HT-29 (cell line): ENCODE data around the gene NTN1. TPM values are rescaled to one million over a fixed set of nuclear protein-coding genes. Genes with fewer than 3 reads are reported as not detected.
"Not testable (repeated sequence)": the region's sequence is repeated elsewhere in the genome, so short reads cannot be mapped to it uniquely, and the experiment has no call there.

Experiments used
- DNase-seq: peaks from one replicate; pipeline ENCODE4 v3.0.0-alpha.2; 2015; ENCODE audit warnings: low spot score
- total RNA-seq: library from RNA; depleted of rRNA; stranded (reverse); fragments of >200 nt; shearing (Covaris generic); gene quantifications from 2 replicates; pipeline ENCODE4 v1.2.3, GENCODE V29; 2014; rRNA removed

Gene NTN1
- total RNA-seq: 0.03 and 0.10 TPM in 2 replicates

DNA sequence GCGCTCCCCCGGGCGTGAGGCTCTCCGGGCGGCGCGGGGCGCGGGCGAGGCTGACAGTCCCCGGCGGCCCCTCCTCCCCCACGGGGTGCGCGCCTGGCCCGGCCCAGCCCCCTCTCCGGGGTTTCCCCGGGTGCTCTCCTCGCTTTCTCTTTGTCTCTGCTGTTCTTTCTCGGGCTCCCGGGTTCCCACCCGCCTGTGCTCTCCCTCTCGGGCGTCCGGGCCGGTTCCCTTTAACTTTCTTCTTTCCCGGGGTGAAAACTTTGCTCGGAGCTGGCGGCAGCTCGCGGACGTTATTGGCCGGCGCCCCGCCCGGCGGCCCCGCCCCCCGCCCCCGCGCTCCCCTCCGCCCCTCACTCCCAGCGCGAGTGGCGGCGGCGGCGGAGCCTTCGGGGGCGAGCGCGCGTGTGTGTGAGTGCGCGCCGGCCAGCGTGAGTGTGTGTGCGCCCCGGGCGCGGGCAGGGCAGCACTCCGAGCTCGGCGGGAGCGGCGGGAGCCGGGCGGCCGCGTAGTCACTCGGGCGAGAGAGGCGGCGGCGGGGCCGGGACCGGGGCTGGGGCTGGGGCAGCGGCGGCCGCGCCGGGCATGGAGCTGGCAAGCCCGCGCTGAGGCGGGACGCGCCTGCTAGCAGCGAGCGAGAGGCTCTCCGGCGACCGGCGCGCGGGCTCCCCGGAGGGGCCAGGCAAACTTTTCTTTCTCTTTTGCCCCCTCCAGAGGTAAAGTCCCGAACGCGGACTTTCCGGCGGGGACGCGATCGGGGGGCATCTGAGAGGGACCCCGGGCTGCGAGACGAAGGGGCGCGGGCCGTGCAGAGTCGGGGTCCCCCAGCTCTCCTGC, at the start of gene NTN1:
Gene NTN1, plus strand, starts transcription at position 353 of the 834 bp plus-strand sequence. CDS start 864 bp downstream, outside the sequence.
- no peak for DNase-seq

GRCh38 chr17:8975091-8975725, 46.1 kb upstream of the NTN1 start:
- DNase-seq: no peak

GRCh38 chr17:8976638-8977037, 44.7 kb upstream of the NTN1 start:
- DNase-seq: no peak

DNA sequence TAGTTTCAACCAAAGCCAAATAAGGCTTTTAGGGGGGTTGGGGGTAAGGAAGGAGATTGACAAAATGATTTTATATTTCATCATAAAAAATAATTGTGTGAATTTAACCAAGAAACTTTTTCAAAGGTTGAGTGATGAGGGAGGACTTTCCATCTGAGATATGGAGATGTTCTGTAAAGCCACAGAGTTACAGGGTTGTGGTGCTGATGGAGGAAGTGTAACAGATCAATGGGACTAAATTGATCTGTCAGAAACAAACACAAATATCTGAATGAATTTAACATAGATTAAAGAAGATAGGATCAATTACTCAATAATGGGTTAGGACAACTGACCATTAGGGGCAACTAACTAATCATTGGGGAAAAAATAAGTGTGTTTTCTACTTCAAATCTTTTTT, 41.6 kb upstream of the NTN1 start:
- DNase-seq: no peak

DNA sequence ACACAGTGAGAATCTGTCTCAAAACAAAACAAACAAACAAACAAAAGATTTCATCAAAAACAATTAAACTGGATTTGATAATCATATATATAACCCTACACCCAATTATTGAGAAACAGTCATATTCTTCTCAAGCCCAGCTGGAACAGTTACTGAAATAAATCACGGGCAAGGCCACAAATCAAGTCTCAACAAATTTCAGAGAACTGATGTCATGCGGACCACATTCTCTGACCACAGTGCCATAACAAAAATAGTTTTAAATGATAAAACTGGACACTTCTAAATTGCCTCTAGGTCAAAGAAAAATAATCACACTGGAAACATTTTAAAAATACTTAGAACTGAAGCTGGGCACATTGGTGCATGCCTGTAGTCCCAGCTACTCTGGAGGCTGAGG, 39.9 kb upstream of the NTN1 start:
- no peak for DNase-seq

GRCh38 chr17:8984225-8984624, 37.1 kb upstream of the NTN1 start:
- not testable (repeated sequence) for DNase-seq

DNA sequence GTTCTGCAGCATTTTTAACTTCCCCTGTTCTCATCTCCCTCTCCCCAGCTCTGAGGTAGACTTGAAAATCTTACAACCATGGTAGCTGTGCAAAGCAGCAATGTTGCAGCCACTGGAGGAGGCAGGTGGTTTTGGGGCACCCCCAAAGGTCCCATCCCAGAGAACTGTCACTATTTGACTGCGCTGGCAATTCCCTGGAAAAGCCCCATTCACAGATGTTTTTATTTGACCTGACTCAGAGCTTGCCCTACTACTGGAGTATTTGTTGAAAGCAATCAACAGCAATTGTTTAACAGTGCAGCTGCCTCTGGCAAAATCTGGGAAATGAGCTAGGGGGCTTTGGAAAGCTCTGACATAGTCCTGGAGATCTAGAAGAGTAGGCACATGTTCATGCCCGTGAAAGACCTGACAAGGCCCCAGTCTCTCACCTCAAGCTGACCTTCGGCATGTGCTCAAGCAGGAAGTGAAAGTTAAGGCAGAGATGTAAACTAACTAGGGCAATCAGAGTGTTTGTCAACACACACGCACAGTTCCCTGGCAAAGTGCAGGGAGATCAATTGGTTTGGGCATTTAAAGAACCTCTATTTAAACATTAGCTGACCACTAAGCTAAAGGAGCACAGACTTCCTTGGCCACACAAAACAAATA, 36.1 kb upstream of the NTN1 start:
- DNase-seq: no peak

DNA sequence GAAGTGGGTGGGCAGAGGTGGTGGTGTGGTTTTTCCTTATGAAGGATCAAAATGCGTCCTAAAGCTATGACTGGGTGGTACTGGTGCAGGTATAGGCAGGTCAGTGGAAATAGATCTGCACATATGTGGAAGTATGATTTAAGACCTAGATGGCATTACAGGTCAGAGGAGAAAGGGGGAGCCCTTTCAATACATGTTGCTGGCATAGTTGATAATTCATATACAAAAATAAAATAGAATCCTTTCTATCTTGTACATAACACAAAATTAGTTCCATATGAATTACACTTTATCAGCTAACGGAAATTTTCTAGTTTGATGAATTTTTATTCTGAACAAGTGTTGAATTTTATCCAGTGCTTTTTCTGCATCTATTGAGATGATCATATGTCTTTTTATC, 35.0 kb upstream of the NTN1 start:
- no peak for DNase-seq

DNA sequence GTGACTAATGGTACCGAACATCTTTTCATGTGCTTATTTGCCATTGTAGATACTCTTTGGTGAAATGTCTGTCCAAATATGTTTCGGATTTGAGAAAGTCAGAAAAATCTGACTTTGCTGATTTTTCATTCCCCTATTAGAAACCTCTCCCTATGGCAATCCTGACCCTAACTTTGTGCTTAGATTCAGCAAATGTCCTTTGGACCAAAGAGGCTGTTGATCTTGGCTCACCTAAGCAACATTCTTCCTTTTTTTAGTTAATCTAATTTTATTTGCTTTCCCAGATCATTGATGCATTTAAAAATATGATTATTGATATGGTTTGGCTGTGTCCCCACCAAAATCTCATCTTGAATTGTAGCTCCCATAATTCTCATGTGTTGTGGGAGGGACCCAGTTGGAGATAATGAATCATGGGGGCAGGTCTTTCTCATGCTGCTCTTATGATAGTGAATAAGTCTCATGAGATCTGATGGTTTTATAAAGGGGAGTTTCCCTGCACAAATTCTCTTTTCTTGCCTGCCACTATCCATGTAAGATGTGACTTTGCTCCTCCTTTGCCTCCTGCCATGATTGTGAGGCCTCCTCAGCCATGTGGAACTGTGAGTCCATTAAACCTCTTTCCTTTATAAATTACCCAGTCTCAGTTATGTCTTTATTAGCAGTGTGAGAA, 32.9 kb upstream of the NTN1 start:
- not testable (repeated sequence) for DNase-seq

DNA sequence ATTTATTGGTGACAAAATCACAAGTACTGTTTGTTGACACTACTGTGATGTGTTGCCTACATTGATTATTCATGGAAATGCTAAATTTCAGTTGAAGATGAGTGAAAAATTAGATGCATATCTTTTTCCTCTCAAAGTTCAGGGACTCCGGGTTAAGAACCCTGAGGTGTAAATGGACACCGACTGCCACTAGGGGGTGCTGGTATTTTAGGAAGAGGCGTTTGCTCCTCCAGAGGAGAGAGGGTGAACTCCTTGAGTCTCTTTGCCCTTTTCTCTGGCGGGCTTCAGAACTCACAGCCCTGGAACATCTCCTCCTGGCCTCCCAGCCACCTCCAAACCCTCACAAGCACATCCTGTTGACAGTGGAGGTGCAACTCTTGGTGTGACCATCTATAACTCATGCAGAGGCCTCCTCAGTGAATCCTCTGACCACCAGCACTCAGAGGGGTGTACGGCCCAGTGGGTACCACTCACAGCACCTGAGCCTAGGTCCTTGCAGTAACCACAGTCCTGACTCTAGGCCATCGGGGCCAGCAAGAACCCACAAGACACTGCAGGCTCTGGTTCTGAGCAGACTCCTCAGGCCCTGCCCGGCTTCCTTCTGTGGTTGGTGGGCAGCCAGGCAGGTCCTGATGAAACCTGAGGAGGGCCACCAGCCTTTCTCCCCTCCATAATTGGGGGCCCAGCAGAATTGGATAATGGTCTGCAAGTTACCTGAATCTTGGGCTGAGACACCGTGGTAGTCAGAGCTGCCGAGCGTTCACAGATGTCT, 29.6 kb upstream of the NTN1 start:
- DNase-seq: peak; percentile 19

GRCh38 chr17:8994319-8994718, 27.0 kb upstream of the NTN1 start:
- DNase-seq: peak; percentile 20

DNA sequence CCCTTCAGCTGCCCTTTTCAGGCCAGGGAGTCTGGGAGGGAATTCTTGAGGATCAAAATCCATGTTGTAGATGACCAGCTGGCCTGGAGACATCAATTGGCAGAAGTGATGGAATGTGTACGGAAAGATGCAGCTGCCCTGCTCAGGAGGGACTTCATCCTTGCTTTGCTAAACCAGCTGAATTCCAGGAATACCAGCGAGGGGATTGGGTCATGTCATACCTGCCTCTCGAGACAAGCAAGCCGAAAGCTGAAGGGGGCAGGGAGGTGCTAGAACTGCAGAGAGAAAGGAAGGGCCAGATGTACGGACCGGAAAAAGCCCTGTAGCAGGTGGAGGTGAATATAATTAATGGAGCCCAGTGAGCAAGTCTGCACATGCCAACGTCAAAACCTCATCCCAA, 25.6 kb upstream of the NTN1 start:
- DNase-seq: no peak

- peak; percentile 52 for DNase-seq
Measured at GRCh38 chr17:8997994-8998628, 23.2 kb upstream of the NTN1 start.

DNA sequence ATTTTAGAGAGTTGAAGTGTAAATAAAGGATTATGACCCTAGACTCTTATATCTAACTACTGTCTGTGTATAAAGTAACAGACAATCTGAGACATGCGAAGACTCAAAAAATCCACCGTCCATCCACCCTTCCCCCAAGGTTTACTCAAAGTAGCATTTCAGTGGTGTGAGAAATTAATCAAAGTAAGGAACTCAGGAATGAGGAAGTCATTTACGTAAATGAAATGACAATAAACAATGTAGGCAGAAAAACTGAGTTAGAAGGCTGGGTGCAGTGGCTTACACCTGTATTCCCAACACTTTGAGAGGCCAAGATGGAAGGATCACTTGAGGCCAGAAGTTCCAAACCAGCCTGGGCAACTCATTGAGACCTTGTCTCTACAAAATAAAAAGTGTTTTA, 19.8 kb upstream of the NTN1 start:
- DNase-seq: no peak

DNA sequence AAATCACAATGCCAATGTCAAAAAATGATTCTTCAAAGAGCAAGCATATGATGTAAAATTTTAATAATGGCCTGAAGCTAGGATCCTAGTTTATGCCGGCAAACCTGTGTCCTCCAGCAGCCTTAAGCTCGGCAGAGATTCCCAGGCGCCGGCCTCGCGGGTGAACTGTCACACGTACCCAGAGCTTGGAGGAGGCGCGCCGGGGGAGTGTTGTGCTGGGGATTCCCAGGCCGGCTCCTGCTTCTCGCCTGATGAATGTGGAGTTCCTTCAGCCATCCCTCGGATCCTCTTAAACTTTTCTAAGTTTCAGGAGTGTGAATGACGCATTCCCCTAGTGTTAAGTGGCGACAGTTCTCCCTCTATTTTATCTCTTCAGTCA, 19.1 kb upstream of the NTN1 start:
- no peak for DNase-seq

GRCh38 chr17:9002606-9003354, 18.5 kb upstream of the NTN1 start:
- DNase-seq: no peak

DNA sequence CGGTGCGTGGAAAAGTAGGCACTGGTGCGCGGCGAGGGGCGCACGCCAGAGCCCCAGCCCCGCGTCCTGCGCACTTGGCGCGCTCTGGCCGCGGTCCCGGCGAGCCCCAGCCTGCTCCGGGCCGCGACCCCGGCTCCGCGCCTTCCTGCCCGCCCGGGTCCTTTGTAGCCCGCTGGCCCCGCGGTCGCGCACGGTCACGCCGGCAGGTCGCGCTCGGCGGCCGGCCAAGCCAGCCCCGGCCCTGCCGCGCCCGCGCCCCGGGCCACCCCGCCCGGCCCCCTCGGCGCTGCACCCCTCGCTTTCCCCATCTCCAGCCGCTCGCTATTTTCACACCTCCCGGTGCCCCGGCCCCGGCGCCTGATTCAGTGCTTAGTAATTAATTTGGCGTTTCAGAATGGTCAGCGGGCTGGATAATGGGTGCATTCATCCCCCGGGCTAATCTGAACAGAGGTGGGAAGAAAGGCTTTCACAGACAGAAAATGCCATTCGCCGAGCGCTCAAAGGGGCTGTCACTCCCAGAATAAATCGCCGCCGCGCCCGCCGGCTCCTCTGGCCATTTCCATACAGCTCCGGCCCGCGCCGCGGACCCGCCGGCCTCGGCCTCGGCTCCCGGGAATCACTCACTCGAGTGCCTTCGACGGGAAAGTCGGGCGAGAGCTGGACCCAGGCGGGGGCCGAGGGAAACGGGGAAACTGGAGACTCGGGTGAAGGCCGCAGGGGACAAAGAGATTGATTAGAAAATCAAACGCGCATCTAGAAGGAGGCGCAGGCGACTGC, 17.8 kb upstream of the NTN1 start:
- no peak for DNase-seq

DNA sequence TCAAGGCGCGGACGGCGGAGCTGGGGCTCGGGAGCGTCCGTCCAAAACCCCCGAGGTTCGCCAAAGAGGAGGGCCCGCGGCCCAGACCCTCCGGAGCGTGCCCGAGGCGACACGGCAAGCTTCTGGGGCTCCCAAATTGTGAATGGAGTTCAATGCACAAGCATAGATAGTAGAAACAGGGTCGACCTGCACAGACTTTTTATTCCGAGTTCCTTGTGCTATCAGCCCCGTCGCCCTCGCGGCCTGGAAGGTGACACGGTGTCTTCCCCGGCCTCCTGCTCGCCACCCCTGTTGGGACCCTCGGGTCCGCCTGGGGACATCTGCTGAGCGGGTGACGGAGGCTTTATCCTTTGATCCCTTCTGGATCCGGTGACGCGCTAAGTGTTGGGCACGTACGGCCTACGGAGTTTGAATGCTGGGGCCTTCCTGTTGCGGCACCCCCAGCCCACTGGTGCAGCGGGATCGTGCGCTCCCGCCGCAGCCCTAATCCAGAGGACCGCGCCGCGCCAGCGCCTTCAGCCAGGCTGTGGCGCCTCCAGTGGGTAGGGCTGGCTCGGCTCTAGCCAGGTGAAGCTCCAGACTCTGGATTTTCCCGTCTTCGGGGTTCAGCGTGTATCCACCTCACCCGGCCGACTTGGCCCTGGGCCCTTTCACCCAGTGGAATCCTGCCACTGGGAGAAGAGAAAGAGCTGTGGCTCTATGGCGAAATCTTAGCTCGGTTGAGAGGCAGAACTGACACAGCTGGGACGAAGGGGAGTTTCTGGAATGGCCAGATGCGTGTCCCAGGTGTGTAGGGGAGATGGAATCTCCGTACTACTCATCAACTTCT, 17.0 kb upstream of the NTN1 start:
- no peak for DNase-seq

GRCh38 chr17:9004961-9005285, 16.4 kb upstream of the NTN1 start:
- no peak for DNase-seq
